ENCODE measurements around the gene FRMD4A. TPM values are rescaled to one million over a fixed set of nuclear protein-coding genes. Genes with fewer than 3 reads are reported as not detected.

FRMD4A gene
- not detected in 2 replicates for total RNA-seq (2014; rRNA removed; shearing (Covaris generic))

GRCh38 chr10:14330388-14331061, at the start of gene FRMD4A:
Gene FRMD4A (minus strand): TSS chr10:14330924.
- no peak for DNase-seq (ENCODE audit: low spot score)

- no peak for DNase-seq (ENCODE audit: low spot score)
Observed at GRCh38 chr10:14379556-14380280, 49.0 kb upstream of the FRMD4A start.

- DNase-seq (ENCODE audit: low spot score), result no peak
Observed at GRCh38 chr10:14378387-14378960, 47.8 kb upstream of the FRMD4A start.

DNA sequence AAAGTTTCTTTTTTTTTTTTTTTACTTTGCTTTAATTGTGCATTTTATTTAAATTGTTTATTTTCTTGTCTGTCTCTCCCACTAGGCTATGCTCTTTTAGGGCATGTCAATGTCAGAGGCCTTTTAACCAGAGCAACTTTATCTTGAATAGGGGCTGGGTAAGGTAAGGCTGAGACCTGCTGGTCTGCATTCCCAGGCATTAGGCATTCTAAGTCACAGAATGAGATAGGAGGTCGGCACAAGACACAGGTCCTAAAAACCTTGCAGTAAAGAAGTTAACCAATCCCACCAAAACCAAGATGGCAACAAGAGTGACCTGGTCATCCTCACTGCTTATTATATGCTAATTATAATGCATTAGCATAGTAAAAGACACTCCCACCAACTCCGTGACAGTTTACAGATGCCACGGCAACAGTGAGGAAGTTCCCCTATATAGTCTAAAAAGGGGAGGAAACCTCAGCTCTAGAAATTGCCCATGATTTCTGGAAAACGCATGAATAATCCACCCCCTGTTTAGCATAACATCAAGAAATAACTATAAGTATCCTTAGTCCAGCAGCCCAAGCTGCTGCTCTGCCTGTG, 47.0 kb upstream of the FRMD4A start:
- DNase-seq (ENCODE audit: low spot score), result no peak

DNA sequence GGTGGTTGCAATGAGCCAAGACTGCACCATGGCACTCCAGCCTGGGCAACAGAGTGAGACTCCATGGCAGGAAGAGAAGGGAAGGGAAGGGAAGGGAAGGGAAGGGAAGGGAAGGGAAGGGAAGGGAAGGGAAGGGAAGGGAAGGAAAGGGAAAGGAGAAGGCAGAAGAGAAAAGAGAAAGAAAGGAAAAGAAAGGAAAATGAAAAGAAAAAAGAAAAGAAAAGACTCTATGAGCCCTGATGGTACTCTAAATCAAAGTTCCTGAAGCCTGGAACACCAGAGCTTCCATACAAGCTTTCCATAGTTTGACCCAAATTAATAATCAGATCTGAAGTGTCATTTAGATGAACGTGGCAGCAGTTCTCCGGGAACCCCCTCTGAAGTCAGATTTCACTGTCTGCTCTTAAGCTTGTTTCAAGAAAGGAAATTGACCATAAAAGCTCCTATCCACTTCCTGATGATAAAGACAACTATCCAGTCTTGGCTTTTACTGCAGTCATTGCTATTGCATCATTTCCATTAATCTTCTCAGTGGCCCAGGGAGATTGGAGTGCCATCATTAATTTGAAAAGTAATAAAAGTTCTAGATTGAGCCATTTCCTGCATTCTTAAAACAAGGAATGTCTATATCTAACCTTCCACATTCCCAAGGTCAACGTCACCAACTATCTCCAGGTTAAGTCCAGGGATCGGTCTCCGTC, 44.2 kb upstream of the FRMD4A start:
- no peak for DNase-seq (ENCODE audit: low spot score)

DNA sequence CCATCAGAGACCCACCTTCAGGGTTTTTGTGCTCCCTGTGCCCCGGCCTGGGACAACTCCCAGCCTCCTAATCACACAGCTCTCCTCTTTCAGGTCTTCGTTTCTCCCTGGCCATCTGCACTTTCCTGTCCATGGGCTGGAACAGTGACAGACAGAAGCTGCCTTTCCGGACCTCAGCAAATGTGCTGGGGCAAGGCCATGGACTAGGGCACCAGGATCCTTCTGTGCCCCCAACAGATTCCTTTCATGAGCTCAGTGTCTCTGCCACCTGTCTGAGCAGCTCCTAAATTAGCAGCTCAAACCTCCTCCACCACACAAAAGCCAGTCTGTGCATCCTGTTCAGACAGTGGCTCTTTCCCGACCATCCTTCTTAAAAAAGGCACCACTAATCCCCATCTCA, 41.9 kb upstream of the FRMD4A start:
- no peak for DNase-seq (ENCODE audit: low spot score)

DNA sequence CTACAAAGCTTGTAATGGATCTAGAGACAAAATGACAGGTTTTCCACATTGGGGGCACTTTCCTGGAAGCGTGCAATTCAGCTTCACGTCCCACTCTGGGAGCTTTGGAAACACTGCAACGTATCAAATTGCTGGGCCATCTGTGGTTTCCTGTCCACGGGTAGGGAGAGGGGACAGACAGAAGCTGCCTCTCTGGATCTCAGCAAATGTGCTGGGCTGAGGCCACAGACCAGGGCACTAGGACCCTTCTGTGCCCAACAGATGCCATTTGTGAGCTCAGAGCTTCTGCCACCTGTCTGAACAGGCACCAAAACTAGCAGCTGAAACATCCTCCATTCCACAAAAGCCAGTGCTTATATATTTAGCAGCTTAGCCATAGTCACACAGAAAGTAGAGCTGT, 40.9 kb upstream of the FRMD4A start:
- DNase-seq (ENCODE audit: low spot score), result no peak

GRCh38 chr10:14370894-14371293, 40.2 kb upstream of the FRMD4A start:
- no peak for DNase-seq (ENCODE audit: low spot score)

GRCh38 chr10:14369906-14370305, 39.2 kb upstream of the FRMD4A start:
- DNase-seq (ENCODE audit: low spot score), result no peak

DNA sequence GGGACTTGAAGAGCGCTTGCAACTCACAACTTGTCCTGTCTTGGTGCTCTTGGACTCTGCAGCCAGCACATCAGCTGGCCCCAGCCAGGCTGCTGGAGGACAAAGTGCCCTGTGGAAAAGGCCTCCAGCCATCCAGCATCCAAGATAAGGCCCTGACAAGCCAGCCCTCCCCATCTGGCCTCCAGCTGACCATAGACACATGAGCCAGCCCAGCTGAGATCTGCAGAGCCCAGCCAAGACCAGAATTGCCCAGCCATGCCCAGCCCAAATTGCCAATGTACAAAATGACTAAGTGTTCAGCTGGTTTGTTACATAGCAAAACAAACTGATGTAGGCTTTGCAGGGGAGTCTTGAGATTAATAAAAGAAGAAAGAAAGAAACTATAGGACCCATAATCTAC, 36.0 kb upstream of the FRMD4A start:
- no peak for DNase-seq (ENCODE audit: low spot score)

- DNase-seq (ENCODE audit: low spot score), result no peak
Observed at GRCh38 chr10:14365266-14365665, 34.5 kb upstream of the FRMD4A start.

GRCh38 chr10:14362104-14362503, 31.4 kb upstream of the FRMD4A start:
- DNase-seq (ENCODE audit: low spot score), result no peak

DNA sequence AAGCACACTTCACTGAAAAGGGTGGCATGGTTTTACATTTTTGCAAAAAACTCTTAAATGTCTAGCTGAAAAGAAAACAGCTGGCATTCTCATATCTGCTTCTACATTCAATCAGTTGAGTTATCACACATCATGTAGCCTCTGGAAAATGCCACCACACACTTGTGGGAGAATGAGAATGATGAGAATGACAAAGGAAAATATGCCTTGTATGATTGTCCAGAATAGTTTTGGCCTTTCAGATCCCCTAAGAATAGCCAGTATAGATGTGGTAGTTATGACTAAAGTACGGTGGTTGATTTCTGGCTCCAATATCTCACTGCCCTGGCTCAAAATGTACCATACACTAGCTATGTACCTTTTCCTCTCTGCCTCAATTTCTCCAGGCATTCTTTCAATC, 30.2 kb upstream of the FRMD4A start:
- DNase-seq (ENCODE audit: low spot score), result no peak

GRCh38 chr10:14360515-14360914, 29.8 kb upstream of the FRMD4A start:
- no peak for DNase-seq (ENCODE audit: low spot score)

DNA sequence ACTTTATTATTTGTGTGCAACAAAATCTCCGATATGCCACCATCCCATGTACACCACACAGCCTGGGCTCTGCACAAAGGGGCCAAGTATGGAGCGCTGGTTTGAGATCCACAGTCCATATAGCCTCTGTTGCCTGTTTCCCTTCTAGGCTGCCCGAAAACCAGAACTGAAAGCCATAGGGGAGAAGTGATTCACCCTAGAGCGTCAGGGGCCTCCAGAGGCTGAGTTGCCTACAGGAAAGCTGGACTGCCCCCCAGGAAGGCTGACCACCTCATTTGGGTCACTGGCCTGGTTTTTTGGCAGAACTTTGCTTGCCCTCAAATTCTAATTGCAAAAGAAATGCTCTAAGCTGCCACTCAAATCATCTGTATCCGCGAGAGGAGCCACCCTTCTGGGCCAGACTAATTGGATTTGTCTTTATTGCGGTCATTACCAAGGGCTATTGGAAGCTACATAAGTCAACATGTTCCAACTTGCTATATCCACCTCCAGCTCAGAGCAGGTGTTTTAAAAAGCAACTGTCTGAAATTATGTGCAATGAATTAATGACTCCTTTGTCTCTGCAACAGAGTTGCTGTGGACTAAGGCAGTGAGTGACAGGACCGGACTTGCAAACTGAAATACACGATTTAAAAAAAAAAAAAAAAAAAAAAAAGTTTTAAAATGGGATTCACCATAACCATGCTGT, 28.3 kb upstream of the FRMD4A start:
- DNase-seq (ENCODE audit: low spot score), result no peak

DNA sequence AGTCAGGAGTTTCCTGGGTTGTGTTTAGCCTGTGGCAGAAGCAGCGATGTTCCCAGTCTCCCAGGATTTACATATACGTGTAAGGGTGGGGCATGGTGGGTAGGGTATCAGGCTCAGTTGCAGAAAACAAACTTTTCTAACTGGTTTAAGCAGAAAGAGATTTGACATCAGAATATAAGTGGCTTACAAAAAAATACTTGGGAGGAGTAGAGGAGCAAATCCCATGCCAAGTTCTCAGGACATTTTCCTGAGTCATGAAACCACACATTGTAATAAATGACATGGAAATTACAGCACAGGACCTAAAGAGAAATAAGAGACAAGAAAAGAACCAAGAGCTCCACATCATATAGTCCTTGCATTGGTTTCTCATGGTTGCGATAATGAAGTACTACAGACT, 26.2 kb upstream of the FRMD4A start:
- DNase-seq (ENCODE audit: low spot score), result no peak

DNA sequence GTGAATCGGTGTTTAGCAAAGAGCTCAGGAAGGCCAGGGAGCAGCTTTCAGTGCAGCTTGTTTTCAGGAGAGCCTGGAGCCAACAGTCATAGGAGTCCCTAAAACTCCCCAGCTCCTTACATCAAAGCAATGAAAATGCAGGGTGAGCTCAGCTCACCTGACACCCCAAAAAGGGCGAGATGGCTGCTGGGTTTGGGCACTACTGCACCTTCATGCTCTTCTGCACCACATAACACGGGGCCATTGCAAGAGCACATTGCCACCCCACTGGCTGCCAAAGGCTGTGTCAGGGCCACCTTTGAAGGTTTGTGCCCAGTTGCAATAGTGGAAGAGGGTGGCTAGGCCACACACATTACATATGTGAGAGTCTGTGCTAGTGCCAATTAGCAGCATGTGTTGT, 25.0 kb upstream of the FRMD4A start:
- DNase-seq (ENCODE audit: low spot score), result no peak

DNA sequence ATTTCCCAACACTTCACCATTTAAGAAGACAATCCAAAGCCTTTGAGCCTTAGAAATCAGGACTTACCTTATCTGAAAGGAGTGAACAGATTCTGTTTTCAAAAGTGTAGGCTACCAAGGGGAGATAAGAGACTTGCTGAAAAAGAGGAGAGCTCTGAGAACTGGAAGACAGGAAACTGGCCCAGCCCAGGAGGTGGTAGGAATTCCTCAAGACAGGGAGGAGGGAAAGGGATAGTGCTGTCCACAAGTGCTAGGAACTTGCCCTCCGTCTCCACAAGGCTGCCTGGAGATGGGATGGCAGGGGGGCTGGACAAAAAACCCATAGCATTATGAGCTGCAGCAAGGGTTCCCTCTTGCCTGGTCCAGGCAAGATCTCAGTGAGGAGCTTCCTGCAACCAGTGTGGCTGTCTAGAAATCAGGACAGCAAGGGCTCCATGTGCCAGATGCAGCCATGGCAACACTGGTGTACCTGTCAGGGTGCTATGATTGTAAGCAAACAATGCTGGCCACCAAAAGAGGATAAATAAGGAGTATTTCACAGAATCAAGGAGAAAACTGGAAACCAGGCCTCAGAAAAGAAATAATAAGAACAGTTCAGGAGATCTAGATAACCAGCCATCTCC, 22.7 kb upstream of the FRMD4A start:
- no peak for DNase-seq (ENCODE audit: low spot score)

- no peak for DNase-seq (ENCODE audit: low spot score)
Observed at GRCh38 chr10:14350006-14350405, 19.3 kb upstream of the FRMD4A start.

DNA sequence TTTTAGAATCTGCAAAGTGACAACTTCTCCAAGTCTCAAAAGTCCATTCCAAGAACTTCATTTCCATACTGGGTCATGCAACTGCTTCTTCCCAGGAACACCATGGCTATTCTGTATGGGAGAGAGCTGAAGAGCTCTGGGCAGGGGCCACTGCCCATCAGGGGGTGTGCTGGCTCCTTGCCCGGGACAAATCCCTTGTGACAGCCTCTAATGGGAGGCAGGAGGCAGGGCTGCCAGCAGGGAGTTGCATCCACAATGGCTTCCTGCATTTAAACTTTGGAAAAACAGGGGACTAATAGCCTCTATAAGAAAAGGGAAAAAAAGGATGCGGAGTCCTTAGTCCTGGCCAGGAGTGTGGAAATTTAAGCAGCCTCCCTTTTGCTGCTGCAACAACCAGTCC, 18.4 kb upstream of the FRMD4A start:
- DNase-seq (ENCODE audit: low spot score), result no peak

GRCh38 chr10:14345262-14345661, 14.5 kb upstream of the FRMD4A start:
- no peak for DNase-seq (ENCODE audit: low spot score)

All from HT-29 (cell line).